Endothelial cell of umbilical vein (primary cell): Measurements from ENCODE around the gene CPNE6. TPM values are rescaled to one million over a fixed set of nuclear protein-coding genes. Genes with fewer than 3 reads are reported as not detected.

Source experiments
- BruUV-seq: library from RNA; stranded (reverse); fragments of 400-500 nt; replicated peaks from 2 replicates; lab custom pipeline; 2021; lab: Mats Ljungman, UMichigan
- CTCF ChIA-PET: fragments of 300-600, 350-600 bp; sonication (Branson Sonifier 250); formaldehyde crosslinking; loops from one replicate; lab custom pipeline; 2021; ENCODE audit warnings: antibody characterized with exemption, inconsistent platforms; lab: Charles Lee
- POLR2A ChIA-PET: fragments of 300-600, 350-600 bp; sonication (Branson Sonifier 250); formaldehyde crosslinking; loops from one replicate; lab custom pipeline; 2021; ENCODE audit warnings: antibody characterized with exemption, inconsistent platforms; lab: Charles Lee
- DNase-seq: peaks from one replicate; pipeline ENCODE4 v3.0.0-alpha.2; 2011; ENCODE audit warnings: low read depth, low spot score
- FAIRE-seq: peaks from 2 replicates; lab custom pipeline; 2011; peaks lifted over from hg19 to GRCh38; lab: Jason Lieb, UNC
- H2AFZ ChIP-seq: 2 replicates; pipeline ENCODE4 v1.6.0; 2012; ENCODE audit warnings: low read depth, low read length, control low read depth, inconsistent platforms
- H3K27ac ChIP-seq: 2 replicates; pipeline ENCODE4 v1.5.1; 2011; ENCODE audit warnings: low read depth, mild to moderate bottlenecking, control low read depth, low read length, moderate library complexity; ENCODE audit not compliant: insufficient read depth
- H3K27me3 ChIP-seq, 2 experiments: 2 replicates each; pipeline versions ENCODE4 v1.6.0 to v1.6.1; 2011; ENCODE audit warnings: low read length in 2 of 2, mixed read lengths in 1 of 2; ENCODE audit not compliant: control insufficient read depth in 2 of 2, insufficient read depth in 2 of 2
- H3K36me3 ChIP-seq, 2 experiments: 2 replicates in 1 of 2; 3 replicates in 1 of 2; pipeline ENCODE4 v1.5.1; 2011; ENCODE audit warnings: low read length in 2 of 2, mild to moderate bottlenecking in 1 of 2, moderate library complexity in 1 of 2; ENCODE audit not compliant: control insufficient read depth in 2 of 2, insufficient read depth in 2 of 2; ENCODE audit errors: extremely low read depth in 1 of 2
- H3K4me1 ChIP-seq: 3 replicates; pipeline ENCODE4 v1.5.1; 2011; ENCODE audit warnings: mild to moderate bottlenecking, low read length; ENCODE audit not compliant: control insufficient read depth, insufficient read depth; ENCODE audit errors: extremely low read depth
- H3K4me2 ChIP-seq: 2 replicates; pipeline ENCODE4 v1.6.1; 2011; ENCODE audit warnings: low read length, control low read depth, mixed read lengths; ENCODE audit not compliant: insufficient read depth
- H3K4me3 ChIP-seq, 3 experiments: fragments of 200-600 bp in 1 of 3; sonication (generic), shearing (Covaris generic) in 1 of 3; replicated peaks in 1 of 3; 2 replicates each; pipeline ENCODE4 v1.5.1; 2011 to 2016; ENCODE audit warnings: control low read depth in 3 of 3, low read length in 3 of 3, mild to moderate bottlenecking in 2 of 3, inconsistent platforms in 1 of 3, low read depth in 1 of 3, moderate library complexity in 1 of 3; ENCODE audit not compliant: insufficient read depth in 1 of 3
- H3K79me2 ChIP-seq: 2 replicates; pipeline ENCODE4 v1.6.0; 2012; ENCODE audit warnings: low read length, inconsistent platforms; ENCODE audit not compliant: control insufficient read depth, insufficient read depth
- H3K9ac ChIP-seq: replicated peaks from 2 replicates; pipeline ENCODE3; 2011; ENCODE audit warnings: low read length, control low read depth; ENCODE audit not compliant: insufficient read depth; ENCODE audit errors: extremely low read depth
- H3K9me1 ChIP-seq: replicated peaks from 3 replicates; pipeline ENCODE4 v1.6.0; 2011; ENCODE audit warnings: mild to moderate bottlenecking, low read length; ENCODE audit not compliant: control insufficient read depth, insufficient read depth; ENCODE audit errors: extremely low read depth
- H3K9me3 ChIP-seq: replicated peaks from 2 replicates; pipeline ENCODE4 v1.5.1; 2012; ENCODE audit warnings: low read length, inconsistent platforms; ENCODE audit not compliant: control insufficient read depth, insufficient read depth
- H4K20me1 ChIP-seq: replicated peaks from 2 replicates; pipeline ENCODE3; 2011; ENCODE audit warnings: mild to moderate bottlenecking, low read length; ENCODE audit not compliant: control insufficient read depth, insufficient read depth; ENCODE audit errors: extremely low read depth
- EZH2 ChIP-seq: IDR thresholded peaks from 2 replicates; pipeline ENCODE4 v1.6.1; 2012; ENCODE audit warnings: borderline replicate concordance, low read depth, mild to moderate bottlenecking, moderate library complexity, low read length, inconsistent platforms; ENCODE audit not compliant: severe bottlenecking
- FOS ChIP-seq: IDR thresholded peaks from 2 replicates; pipeline ENCODE4 v1.6.1; 2011; ENCODE audit warnings: mild to moderate bottlenecking, low read length, moderate library complexity, borderline replicate concordance; ENCODE audit not compliant: insufficient read depth
- GATA2 ChIP-seq: IDR thresholded peaks from 2 replicates; pipeline ENCODE4 v1.7.0; 2011; ENCODE audit warnings: low read depth, mild to moderate bottlenecking, moderate library complexity, mixed read lengths, low read length; ENCODE audit not compliant: insufficient read length, insufficient read depth
- JUN ChIP-seq: IDR thresholded peaks from 2 replicates; pipeline ENCODE4 v1.6.1; 2011; ENCODE audit warnings: borderline replicate concordance, low read depth; ENCODE audit not compliant: insufficient read length, insufficient read depth
- MYC ChIP-seq: IDR thresholded peaks from one replicate; pipeline ENCODE4 v1.6.1; 2011; ENCODE audit warnings: mild to moderate bottlenecking, low read depth, low read length
- POLR2A ChIP-seq: IDR thresholded peaks from 2 replicates; pipeline ENCODE4 v1.6.1; 2012; ENCODE audit warnings: low read depth, mild to moderate bottlenecking, control low read depth, low read length
- POLR2AphosphoS5 ChIP-seq: IDR thresholded peaks from 2 replicates; pipeline ENCODE4 v1.6.1; 2012; ENCODE audit warnings: low read depth, mild to moderate bottlenecking, control low read depth, low read length, moderate library complexity; ENCODE audit not compliant: insufficient read depth
- dilution Hi-C: fragments of 300-500 bp; cut with MboI; formaldehyde crosslinking; loops from one replicate; pipeline ENCODE4 v1.15.0; 2019; ENCODE audit warnings: low sequenced_read_pairs; ENCODE audit not compliant: extremely low pct_ligation_motif_present
- intact Hi-C: fragments of 100-400 bp; cut with micrococcal nuclease; formaldehyde crosslinking; loops from one replicate; pipeline ENCODE4 v1.10.0; 2022
- polyA plus RNA-seq, 4 experiments: library from polyadenylated mRNA; depleted of rRNA in 3 of 4; stranded (reverse) in 3 of 4; unstranded in 1 of 4; fragments of >200 nt; gene quantifications; 2 replicates each; pipeline versions ENCODE4 v1.2.1 to v1.2.3, GENCODE V29; 2011 to 2012; ENCODE audit warnings: missing spikeins in 1 of 4
- total RNA-seq: library from RNA; stranded (reverse); gene quantifications from 2 replicates; pipeline ENCODE4 v1.2.3, GENCODE V29; 2021
- TF ChIP-seq, protein P1 (sequence below): IDR thresholded peaks from 2 replicates; pipeline ENCODE4 v1.6.1; 2011; ENCODE audit not compliant: insufficient read depth, insufficient read length
- TF ChIP-seq, protein P2 (sequence below), 2 donors: IDR thresholded peaks; 1 replicate in 1 of 2; 2 replicates in 1 of 2; pipeline ENCODE4 v1.5.1; 2011; ENCODE audit warnings: low read length in 2 of 2, mild to moderate bottlenecking in 2 of 2, moderate library complexity in 2 of 2, control low read depth in 1 of 2, inconsistent platforms in 1 of 2, low read depth in 1 of 2; ENCODE audit not compliant: insufficient read depth in 1 of 2; ENCODE audit errors: extremely low read depth in 1 of 2

CPNE6 gene
- total and polyA plus RNA-seq, 2 donors (not counting 3 experiments of a cell fraction or from before 2014, with no cell fraction given), result not detected

DNA sequence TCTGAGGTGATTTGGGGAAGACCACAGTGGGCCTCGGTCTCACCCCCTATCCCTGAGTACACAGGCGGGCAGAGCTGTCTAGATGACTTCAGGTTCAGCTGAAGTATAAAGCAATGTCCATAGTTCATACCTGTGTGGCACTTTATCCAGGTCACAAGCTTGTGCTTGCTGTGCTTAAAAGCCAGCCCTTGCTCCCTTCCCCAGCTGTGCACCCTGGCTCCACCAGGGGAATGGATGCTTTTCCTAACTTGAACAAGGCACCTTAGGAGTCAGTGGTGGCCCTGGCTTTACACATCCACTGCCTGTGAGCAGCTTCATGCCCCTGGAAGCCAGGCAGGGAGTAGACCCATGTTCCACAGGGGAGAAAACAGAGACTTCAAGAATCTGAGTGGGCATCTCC is 14.1 kb upstream of the CPNE6 start:
- dilution Hi-C loops (no loop called here), intact Hi-C loops (loop anchor here (5.0 kb wide), 1 partner anchor 160 kb away; the partner anchor contains the start of gene MDP1)
- H3K4me1 ChIP-seq, result peaks cover 1% of the 10 kb centered on the region
- TF ChIP-seq, protein P1, sequence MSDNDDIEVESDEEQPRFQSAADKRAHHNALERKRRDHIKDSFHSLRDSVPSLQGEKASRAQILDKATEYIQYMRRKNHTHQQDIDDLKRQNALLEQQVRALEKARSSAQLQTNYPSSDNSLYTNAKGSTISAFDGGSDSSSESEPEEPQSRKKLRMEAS, result no peak
- TF ChIP-seq JUN (no peak), MYC (no peak), POLR2AphosphoS5 (no peak), POLR2A (no peak), EZH2 (no peak), FOS (no peak), GATA2 (no peak)
- TF ChIP-seq, protein P2, sequence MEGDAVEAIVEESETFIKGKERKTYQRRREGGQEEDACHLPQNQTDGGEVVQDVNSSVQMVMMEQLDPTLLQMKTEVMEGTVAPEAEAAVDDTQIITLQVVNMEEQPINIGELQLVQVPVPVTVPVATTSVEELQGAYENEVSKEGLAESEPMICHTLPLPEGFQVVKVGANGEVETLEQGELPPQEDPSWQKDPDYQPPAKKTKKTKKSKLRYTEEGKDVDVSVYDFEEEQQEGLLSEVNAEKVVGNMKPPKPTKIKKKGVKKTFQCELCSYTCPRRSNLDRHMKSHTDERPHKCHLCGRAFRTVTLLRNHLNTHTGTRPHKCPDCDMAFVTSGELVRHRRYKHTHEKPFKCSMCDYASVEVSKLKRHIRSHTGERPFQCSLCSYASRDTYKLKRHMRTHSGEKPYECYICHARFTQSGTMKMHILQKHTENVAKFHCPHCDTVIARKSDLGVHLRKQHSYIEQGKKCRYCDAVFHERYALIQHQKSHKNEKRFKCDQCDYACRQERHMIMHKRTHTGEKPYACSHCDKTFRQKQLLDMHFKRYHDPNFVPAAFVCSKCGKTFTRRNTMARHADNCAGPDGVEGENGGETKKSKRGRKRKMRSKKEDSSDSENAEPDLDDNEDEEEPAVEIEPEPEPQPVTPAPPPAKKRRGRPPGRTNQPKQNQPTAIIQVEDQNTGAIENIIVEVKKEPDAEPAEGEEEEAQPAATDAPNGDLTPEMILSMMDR (IDR thresholded peaks at IDR 0.05; ENCODE audit: extremely low read depth in 1 of 2, insufficient read depth in 1 of 2, low read depth in 1 of 2, low read length in 2 of 2), result no peak
- no peak overlapping the region for H3K9ac ChIP-seq
- no peaks in the 10 kb centered on the region for H3K79me2 ChIP-seq
- ChIA-PET CTCF (interaction anchor here (0.9 to 9.5 kb wide), 20 partner anchors 11 to 251 kb away, joined by 3 to 420 read pairs (median 14); partner anchors contain the start of genes CHMP4A, CIDEB, DCAF11 and DHRS1), POLR2A (interaction anchor here (1.7 to 2.0 kb wide), 2 partner anchors 33 to 52 kb away, joined by 7 to 8 read pairs; no protein-coding TSS in a partner anchor)
- BruUV-seq, result no TSS peak
- H3K9me1 ChIP-seq, result no peaks in the 10 kb centered on the region
- H2AFZ ChIP-seq, result no peak overlapping the region
- H4K20me1 ChIP-seq, result no peaks in the 10 kb centered on the region
- no peaks in the 10 kb centered on the region for H3K9me3 ChIP-seq
- H3K4me2 ChIP-seq, result no peak overlapping the region
- H3K27me3 ChIP-seq, result no peaks in the 10 kb centered on the region
- H3K36me3 ChIP-seq, result no peaks in the 10 kb centered on the region
- FAIRE-seq, result no peak
- H3K27ac ChIP-seq, result no peak overlapping the region
- no peak overlapping the region for H3K4me3 ChIP-seq
- no peak for DNase-seq
